ENCODE results near the gene ZNRF3. TPM values are rescaled to one million over a fixed set of nuclear protein-coding genes. Genes with fewer than 3 reads are reported as not detected.

ZNRF3 gene
- total RNA-seq, 2 donors from 2014 or later, result 7.9 to 11.5 TPM

DNA sequence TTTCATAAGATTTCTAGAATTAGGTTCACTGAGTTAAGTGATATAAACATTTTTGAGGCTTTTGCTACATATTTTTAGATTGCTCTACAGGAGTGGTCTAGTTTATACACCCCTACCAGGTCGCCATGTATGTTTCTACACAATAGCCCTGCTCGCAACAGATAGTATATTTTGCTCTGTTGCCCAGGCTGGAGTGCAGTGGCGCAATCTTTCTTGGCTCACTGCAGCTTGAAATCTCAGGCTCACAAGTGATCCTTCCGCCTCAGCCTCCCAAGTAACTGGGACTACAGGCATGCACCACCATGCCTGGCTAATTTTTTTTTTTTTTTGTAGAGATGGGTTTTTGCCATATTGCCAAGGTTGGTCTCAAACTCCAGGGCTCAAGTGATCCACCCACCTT, 10.4 kb downstream of the ZNRF3 start:
- H3K4me3 ChIP-seq, result no peak overlapping the region
- H3K27me3 ChIP-seq, result no peaks in the 10 kb centered on the region
- H3K27ac ChIP-seq, result no peak overlapping the region
- no peak for DNase-seq (ENCODE audit: low spot score)
- H3K36me3 ChIP-seq, result no peaks in the 10 kb centered on the region
- no peaks in the 10 kb centered on the region for H3K9me3 ChIP-seq
- TF ChIP-seq, protein P1, sequence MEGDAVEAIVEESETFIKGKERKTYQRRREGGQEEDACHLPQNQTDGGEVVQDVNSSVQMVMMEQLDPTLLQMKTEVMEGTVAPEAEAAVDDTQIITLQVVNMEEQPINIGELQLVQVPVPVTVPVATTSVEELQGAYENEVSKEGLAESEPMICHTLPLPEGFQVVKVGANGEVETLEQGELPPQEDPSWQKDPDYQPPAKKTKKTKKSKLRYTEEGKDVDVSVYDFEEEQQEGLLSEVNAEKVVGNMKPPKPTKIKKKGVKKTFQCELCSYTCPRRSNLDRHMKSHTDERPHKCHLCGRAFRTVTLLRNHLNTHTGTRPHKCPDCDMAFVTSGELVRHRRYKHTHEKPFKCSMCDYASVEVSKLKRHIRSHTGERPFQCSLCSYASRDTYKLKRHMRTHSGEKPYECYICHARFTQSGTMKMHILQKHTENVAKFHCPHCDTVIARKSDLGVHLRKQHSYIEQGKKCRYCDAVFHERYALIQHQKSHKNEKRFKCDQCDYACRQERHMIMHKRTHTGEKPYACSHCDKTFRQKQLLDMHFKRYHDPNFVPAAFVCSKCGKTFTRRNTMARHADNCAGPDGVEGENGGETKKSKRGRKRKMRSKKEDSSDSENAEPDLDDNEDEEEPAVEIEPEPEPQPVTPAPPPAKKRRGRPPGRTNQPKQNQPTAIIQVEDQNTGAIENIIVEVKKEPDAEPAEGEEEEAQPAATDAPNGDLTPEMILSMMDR (IDR thresholded peaks at IDR 0.05), result no peak
- peaks cover 0 to 17% of the 10 kb centered on the region in 2 donors for H3K4me1 ChIP-seq

- H3K4me1 ChIP-seq, result peaks cover 0 to 17% of the 10 kb centered on the region in 2 donors
- TF ChIP-seq, protein P1 (IDR thresholded peaks at IDR 0.05), result no peak
- no peak for DNase-seq (ENCODE audit: low spot score)
- peak overlapping the region; percentile 33 to 58 for H3K27ac ChIP-seq
- H3K9me3 ChIP-seq, result no peaks in the 10 kb centered on the region
- H3K27me3 ChIP-seq, result no peaks in the 10 kb centered on the region
- H3K36me3 ChIP-seq, result no peaks in the 10 kb centered on the region
- H3K4me3 ChIP-seq, result no peak overlapping the region
Observed at GRCh38 chr22:28894334-28894733, 11.0 kb downstream of the ZNRF3 start.

- H3K4me3 ChIP-seq, result no peak overlapping the region
- no peaks in the 10 kb centered on the region for H3K36me3 ChIP-seq
- TF ChIP-seq, protein P1 (IDR thresholded peaks at IDR 0.05), result no peak
- peaks cover 0 to 17% of the 10 kb centered on the region in 2 donors for H3K4me1 ChIP-seq
- no peaks in the 10 kb centered on the region for H3K9me3 ChIP-seq
- DNase-seq (ENCODE audit: low spot score), result no peak
- peak overlapping the region; percentile 33 to 58 for H3K27ac ChIP-seq
- no peaks in the 10 kb centered on the region for H3K27me3 ChIP-seq
Observed at GRCh38 chr22:28894807-28895206, 11.4 kb downstream of the ZNRF3 start.

- Histone ChIP-seq H3K36me3 (no peaks in the 10 kb centered on the region), H3K4me3 (no peak overlapping the region), H3K27ac (no peak overlapping the region), H3K27me3 (no peaks in the 10 kb centered on the region), H3K9me3 (no peaks in the 10 kb centered on the region), H3K4me1 (peaks cover 0 to 19% of the 10 kb centered on the region in 2 donors)
- DNase-seq (ENCODE audit: low spot score), result no peak
- TF ChIP-seq, protein P1 (IDR thresholded peaks at IDR 0.05), result no peak
Observed at GRCh38 chr22:28896611-28897010, 13.2 kb downstream of the ZNRF3 start.

- Histone ChIP-seq H3K4me1 (peaks cover 0 to 13% of the 10 kb centered on the region in 2 donors), H3K27ac (no peak overlapping the region), H3K9me3 (no peaks in the 10 kb centered on the region), H3K4me3 (no peak overlapping the region), H3K36me3 (no peaks in the 10 kb centered on the region), H3K27me3 (no peaks in the 10 kb centered on the region)
- DNase-seq (ENCODE audit: low spot score), result no peak
- TF ChIP-seq, protein P1 (IDR thresholded peaks at IDR 0.05), result no peak
Observed at GRCh38 chr22:28898233-28898629, 14.9 kb downstream of the ZNRF3 start.

DNA sequence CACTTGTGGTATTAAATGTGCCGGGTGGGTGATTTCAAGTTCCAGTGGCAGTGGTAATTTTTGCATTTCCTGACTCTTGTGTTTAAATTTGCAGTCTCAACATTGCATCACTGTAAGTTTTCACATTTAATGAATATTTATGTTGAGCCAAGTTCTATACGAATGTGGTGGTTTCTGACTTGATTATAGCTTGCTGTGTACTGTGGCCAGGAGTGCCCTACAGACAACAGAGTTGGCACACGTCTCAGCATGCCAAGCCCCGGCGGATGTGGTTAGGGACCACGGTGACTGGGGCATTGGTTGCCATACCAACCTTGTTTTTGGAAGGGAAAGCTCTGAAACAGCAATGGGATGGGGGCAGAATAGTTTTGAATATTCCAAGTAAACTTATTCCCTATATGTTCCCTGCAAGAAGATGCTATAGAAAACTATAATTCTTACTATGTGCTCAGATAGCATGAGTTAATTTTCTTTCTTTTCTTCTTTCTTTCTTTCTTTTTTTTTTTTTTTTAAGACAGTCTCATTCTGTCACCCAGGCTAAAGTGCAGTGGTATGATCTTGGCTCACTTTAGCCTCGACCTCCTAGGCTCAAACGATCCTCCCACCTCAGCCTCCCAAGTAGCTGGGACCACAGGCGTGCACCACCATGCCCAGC, 16.0 kb downstream of the ZNRF3 start:
- TF ChIP-seq, protein P1 (IDR thresholded peaks at IDR 0.05), result no peak
- Histone ChIP-seq H3K4me3 (no peak overlapping the region), H3K27ac (no peak overlapping the region), H3K27me3 (no peaks in the 10 kb centered on the region), H3K4me1 (peaks cover 0 to 24% of the 10 kb centered on the region in 2 donors), H3K9me3 (no peaks in the 10 kb centered on the region), H3K36me3 (no peaks in the 10 kb centered on the region)
- no peak for DNase-seq (ENCODE audit: low spot score)

All from right atrium auricular region (tissue), 2 donors.